Measurements from ENCODE around the gene BRIX1. TPM values are rescaled to one million over a fixed set of nuclear protein-coding genes. Genes with fewer than 3 reads are reported as not detected.
"Not testable (repeated sequence)": the region's sequence is repeated elsewhere in the genome, so short reads cannot be mapped to it uniquely, and the experiment has no call there.

BRIX1 gene
- total RNA-seq, 2 donors from 2014 or later = 15.6 to 20.4 TPM

DNA sequence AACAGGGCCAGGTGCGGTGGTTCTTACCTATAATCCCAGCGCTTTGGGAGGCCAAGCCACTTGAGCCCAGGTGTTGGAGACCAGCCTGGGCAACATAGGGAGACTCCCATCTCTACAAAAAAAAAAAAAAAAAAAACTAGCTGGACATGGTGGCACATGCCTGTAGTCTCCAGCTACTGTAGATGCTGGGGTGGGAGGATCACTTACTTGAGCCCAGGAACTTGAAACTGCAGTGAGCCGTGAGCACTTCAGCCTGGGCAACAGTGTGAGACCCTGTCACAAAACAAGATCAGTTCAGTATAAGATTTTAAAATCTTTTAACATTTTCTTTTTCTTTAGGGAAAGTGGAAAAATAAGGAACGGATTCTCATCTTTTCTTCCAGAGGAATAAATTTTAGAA, 2.5 kb downstream of the BRIX1 start:
- no peak for DNase-seq (ENCODE audit: low spot score)
- Histone ChIP-seq H3K27me3 (replicated peaks; ENCODE audit: insufficient read depth) (no peaks in the 10 kb centered on the region), H3K9me3 (no peaks in the 10 kb centered on the region), H3K4me1 (replicated peaks) (peaks cover 6% of the 10 kb centered on the region), H3K36me3 (no peaks in the 10 kb centered on the region), H3K27ac (no peak overlapping the region), H3K4me3 (no peak overlapping the region)
- intact Hi-C loops (cut with DNase I) = no loop called here
- TF ChIP-seq POLR2AphosphoS5 (IDR thresholded peaks at IDR 0.05) (no peak), POLR2A (IDR thresholded peaks at IDR 0.05) (no peak)
- TF ChIP-seq, protein P1, sequence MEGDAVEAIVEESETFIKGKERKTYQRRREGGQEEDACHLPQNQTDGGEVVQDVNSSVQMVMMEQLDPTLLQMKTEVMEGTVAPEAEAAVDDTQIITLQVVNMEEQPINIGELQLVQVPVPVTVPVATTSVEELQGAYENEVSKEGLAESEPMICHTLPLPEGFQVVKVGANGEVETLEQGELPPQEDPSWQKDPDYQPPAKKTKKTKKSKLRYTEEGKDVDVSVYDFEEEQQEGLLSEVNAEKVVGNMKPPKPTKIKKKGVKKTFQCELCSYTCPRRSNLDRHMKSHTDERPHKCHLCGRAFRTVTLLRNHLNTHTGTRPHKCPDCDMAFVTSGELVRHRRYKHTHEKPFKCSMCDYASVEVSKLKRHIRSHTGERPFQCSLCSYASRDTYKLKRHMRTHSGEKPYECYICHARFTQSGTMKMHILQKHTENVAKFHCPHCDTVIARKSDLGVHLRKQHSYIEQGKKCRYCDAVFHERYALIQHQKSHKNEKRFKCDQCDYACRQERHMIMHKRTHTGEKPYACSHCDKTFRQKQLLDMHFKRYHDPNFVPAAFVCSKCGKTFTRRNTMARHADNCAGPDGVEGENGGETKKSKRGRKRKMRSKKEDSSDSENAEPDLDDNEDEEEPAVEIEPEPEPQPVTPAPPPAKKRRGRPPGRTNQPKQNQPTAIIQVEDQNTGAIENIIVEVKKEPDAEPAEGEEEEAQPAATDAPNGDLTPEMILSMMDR (IDR thresholded peaks at IDR 0.05) = no peak
- 71% methylated on average over 4 of the region's 4 CpGs for WGBS

DNA sequence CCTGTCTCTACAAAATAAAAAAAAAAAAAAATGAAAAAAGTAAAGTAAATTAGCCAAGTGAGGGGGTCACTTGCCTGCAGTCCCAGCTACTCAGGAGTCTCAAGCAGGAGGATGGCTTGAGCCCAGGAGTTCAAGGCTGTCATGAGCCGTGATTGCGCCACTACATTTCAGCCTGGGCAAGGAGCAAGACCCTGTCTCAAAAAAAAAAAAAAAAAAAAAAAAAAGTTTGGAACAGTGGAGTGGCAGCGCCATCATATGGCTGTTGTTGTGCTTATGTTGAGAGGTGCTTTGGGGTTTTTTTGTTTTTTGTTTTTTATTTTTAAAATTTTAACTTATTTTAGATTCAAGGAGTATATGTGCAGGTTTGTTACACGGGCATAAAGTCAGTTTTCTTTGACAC, 3.6 kb downstream of the BRIX1 start:
- Histone ChIP-seq H3K4me1 (replicated peaks) (peaks cover 6% of the 10 kb centered on the region), H3K4me3 (no peak overlapping the region), H3K9me3 (no peaks in the 10 kb centered on the region), H3K27me3 (replicated peaks; ENCODE audit: insufficient read depth) (no peaks in the 10 kb centered on the region), H3K27ac (no peak overlapping the region), H3K36me3 (peaks cover 0 to 7% of the 10 kb centered on the region in 2 donors)
- no peak for DNase-seq (ENCODE audit: low spot score)
- WGBS = 86% methylated on average over 4 of the region's 4 CpGs
- TF ChIP-seq, protein P1 (IDR thresholded peaks at IDR 0.05) = no peak
- TF ChIP-seq POLR2AphosphoS5 (IDR thresholded peaks at IDR 0.05) = no peak
- no peak for TF ChIP-seq POLR2A (IDR thresholded peaks at IDR 0.05)
- intact Hi-C loops (cut with DNase I) = no loop called here

DNA sequence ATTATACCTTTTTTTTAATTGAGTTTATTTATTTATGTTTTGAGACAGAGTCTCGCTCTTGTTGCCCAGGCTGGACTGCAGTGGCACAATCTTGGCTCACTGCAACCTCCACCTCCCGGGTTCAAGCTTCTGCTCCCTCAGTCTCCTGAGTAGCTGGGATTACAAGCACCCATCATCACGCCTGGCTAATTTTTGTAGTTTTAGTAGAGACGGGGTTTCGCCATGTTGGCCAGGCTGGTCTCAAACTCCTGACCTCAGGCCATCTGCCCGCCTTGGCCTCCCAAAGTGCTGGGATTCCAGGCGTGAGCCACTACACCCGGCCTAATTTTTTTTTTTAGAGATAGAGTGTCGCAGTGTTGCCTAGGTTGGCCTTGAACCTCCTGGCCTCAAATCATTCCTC, 7.7 kb downstream of the BRIX1 start:
- not testable (repeated sequence) for H3K27me3 ChIP-seq (replicated peaks; ENCODE audit: insufficient read depth); H3K4me3 ChIP-seq; H3K27ac ChIP-seq; DNase-seq (ENCODE audit: low spot score); H3K36me3 ChIP-seq; H3K4me1 ChIP-seq (replicated peaks); H3K9me3 ChIP-seq
- 94% methylated on average over 9 of the region's 9 CpGs for WGBS
- intact Hi-C loops (cut with DNase I) = loop anchor here (10.0 kb wide), 1 partner anchor 1478 kb away; the partner anchor contains the start of gene TARS1

DNA sequence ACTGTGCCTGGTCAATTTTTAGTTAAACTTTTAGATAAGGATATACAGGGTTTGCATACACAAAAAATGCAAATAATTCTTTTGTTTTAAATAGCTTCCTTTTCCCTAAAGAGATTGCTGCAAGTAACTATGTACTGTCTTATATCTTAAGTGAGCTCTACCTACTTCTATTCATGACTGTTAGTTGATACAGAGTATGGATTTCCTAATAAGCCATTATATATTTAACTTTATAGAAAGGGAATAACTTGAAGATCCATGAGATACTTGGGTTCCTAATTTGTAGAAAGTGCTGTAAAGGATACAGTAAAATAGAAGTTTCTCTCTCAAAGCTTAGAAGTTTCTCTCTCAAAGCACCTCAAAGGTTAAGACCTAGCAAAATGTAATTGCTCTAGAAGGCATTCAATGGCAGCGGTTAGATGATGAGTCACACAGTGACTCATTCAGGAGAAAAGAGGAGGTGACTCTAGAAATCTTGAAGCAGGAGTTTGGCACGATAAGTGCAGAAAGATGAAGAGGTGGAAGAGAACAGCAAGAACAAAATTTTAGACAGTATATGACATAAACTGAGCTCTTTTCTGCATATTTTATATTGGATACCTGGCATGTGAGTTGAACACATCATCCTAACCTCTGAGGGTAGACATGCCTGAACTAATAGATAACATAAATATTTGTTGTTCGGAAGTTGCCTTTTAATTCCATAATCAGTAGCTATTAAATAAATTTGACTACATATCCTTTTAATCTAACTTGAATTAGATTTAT, 8.4 kb downstream of the BRIX1 start:
- 26% methylated on average over 3 of the region's 3 CpGs for WGBS
- Histone ChIP-seq H3K27me3 (replicated peaks; ENCODE audit: insufficient read depth) (no peaks in the 10 kb centered on the region), H3K27ac (no peak overlapping the region), H3K9me3 (no peaks in the 10 kb centered on the region), H3K4me1 (replicated peaks) (peaks cover 3% of the 10 kb centered on the region), H3K36me3 (peaks cover 0 to 7% of the 10 kb centered on the region in 2 donors), H3K4me3 (no peak overlapping the region)
- intact Hi-C loops (cut with DNase I) = loop anchor here (10.0 kb wide), 1 partner anchor 1479 kb away; the partner anchor contains the start of gene TARS1
- TF ChIP-seq POLR2AphosphoS5 (IDR thresholded peaks at IDR 0.05) (no peak), POLR2A (IDR thresholded peaks at IDR 0.05) (no peak)
- TF ChIP-seq, protein P1 (IDR thresholded peaks at IDR 0.05) = no peak
- no peak for DNase-seq (ENCODE audit: low spot score)

DNA sequence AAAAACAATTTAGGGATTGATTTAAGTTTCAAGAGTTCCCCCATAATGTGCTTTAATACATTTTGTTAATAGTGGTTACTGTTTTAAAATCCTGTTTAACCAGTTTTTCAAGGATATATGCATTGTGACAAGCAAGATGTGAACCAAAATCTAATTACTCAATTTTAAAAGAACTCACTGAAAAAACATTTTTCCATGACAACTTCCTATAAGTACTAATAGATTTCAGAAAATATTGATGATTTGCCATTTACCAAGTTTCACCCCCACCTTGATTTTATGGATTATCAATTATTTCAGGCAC, 8.9 kb downstream of the BRIX1 start:
- Histone ChIP-seq H3K36me3 (peaks cover 0 to 7% of the 10 kb centered on the region in 2 donors), H3K27ac (no peak overlapping the region), H3K4me3 (no peak overlapping the region), H3K27me3 (replicated peaks; ENCODE audit: insufficient read depth) (no peaks in the 10 kb centered on the region), H3K4me1 (replicated peaks) (peaks cover 3% of the 10 kb centered on the region), H3K9me3 (no peaks in the 10 kb centered on the region)
- DNase-seq (ENCODE audit: low spot score) = no peak
- TF ChIP-seq, protein P1 (IDR thresholded peaks at IDR 0.05) = no peak
- TF ChIP-seq POLR2AphosphoS5 (IDR thresholded peaks at IDR 0.05) (no peak), POLR2A (IDR thresholded peaks at IDR 0.05) (no peak)
- intact Hi-C loops (cut with DNase I) = loop anchor here (10.0 kb wide), 1 partner anchor 1480 kb away; the partner anchor contains the start of gene TARS1
